Measurements from ENCODE around the gene RFC3. TPM values are rescaled to one million over a fixed set of nuclear protein-coding genes. Genes with fewer than 3 reads are reported as not detected.

RFC3 gene
- total and polyA plus RNA-seq, 10 donors = 3.6 to 25.7 (median 9.9) TPM

DNA sequence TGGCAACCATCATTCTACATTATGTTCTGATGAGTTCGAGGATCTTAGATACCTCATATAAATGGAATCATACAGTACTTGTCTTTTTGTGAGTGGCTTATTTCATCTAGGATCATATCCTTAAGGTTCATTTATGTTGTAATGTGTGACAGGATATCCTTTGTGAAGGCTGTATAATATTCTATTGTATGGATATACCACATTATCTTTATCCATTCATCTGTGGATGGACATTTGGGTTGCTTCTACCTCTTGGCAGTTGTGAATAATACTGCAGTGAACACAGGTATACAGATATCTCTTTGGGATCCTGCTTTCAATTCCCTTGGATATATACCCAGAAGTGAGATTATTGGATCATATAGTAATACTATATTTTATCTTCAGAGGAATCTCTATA is 33.2 kb upstream of the RFC3 start:
- no peaks in the 10 kb centered on the region for H3K36me3 ChIP-seq
- peaks cover 0 to 6% (median 0%) of the 10 kb centered on the region in 8 donors for H3K9me3 ChIP-seq
- H3K27ac ChIP-seq = no peak overlapping the region
- DNase-seq = no peak
- H3K27me3 ChIP-seq (replicated peaks in 1 of 7) = no peaks in the 10 kb centered on the region
- H3K4me1 ChIP-seq = peaks cover 0 to 13% (median 3%) of the 10 kb centered on the region in 6 donors
- intact Hi-C loops (cut with DNase I; ENCODE audit: low total_unique reads) = no loop called here
- 96 to 100% (median 97%) methylated on average over 1 of the region's 1 CpG for WGBS, 5 donors
- no peak for TF ChIP-seq POLR2A (IDR thresholded peaks at IDR 0.05)
- no peak for TF ChIP-seq POLR2AphosphoS5 (IDR thresholded peaks at IDR 0.05)
- TF ChIP-seq, protein P1, sequence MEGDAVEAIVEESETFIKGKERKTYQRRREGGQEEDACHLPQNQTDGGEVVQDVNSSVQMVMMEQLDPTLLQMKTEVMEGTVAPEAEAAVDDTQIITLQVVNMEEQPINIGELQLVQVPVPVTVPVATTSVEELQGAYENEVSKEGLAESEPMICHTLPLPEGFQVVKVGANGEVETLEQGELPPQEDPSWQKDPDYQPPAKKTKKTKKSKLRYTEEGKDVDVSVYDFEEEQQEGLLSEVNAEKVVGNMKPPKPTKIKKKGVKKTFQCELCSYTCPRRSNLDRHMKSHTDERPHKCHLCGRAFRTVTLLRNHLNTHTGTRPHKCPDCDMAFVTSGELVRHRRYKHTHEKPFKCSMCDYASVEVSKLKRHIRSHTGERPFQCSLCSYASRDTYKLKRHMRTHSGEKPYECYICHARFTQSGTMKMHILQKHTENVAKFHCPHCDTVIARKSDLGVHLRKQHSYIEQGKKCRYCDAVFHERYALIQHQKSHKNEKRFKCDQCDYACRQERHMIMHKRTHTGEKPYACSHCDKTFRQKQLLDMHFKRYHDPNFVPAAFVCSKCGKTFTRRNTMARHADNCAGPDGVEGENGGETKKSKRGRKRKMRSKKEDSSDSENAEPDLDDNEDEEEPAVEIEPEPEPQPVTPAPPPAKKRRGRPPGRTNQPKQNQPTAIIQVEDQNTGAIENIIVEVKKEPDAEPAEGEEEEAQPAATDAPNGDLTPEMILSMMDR (IDR thresholded peaks at IDR 0.05 in 8 of 11, conservative IDR thresholded peaks at IDR 0.05 in 3 of 11) = no peak
- H3K4me3 ChIP-seq = no peak overlapping the region

- no peak overlapping the region for H3K27ac ChIP-seq
- no peak overlapping the region for H3K4me3 ChIP-seq
- H3K27me3 ChIP-seq (replicated peaks in 1 of 7) = no peaks in the 10 kb centered on the region
- DNase-seq = no peak
- TF ChIP-seq, protein P1 (IDR thresholded peaks at IDR 0.05 in 8 of 11, conservative IDR thresholded peaks at IDR 0.05 in 3 of 11) = no peak
- TF ChIP-seq POLR2AphosphoS5 (IDR thresholded peaks at IDR 0.05) = no peak
- no peak for TF ChIP-seq POLR2A (IDR thresholded peaks at IDR 0.05)
- peaks cover 0 to 6% (median 0%) of the 10 kb centered on the region in 8 donors for H3K9me3 ChIP-seq
- no peaks in the 10 kb centered on the region for H3K36me3 ChIP-seq
- intact Hi-C loops (cut with DNase I; ENCODE audit: low total_unique reads) = no loop called here
- peaks cover 0 to 13% (median 3%) of the 10 kb centered on the region in 6 donors for H3K4me1 ChIP-seq
- WGBS, 5 donors = 88 to 100% (median 93%) methylated on average over 1 of the region's 1 CpG
Observed at GRCh38 chr13:33785384-33785783, 32.6 kb upstream of the RFC3 start.

DNA sequence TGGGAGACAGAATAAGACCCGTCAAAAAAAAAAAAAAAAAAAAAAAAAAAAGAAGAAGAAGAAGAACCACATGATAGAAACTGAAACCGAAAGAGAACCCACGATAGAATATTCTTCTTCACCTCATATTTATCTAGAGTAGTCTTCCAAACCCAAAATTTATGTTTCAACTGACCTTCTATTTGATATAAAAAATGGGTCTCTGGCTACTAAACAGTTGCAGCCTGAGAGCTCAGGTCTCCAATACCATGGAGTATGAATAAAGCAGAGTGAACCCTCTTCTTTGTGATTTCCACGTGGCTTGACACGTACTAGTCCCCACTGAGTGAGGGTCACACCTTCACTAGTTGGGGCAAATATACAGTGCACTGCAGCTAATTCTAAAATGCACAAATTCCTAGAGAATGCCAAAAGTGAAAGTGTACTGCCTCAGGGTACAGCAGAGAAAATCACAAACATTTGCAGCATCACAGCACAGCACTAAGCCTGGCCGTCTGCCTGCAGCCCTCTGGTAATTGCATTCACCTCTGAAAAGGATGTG is 30.8 kb upstream of the RFC3 start:
- H3K36me3 ChIP-seq = no peaks in the 10 kb centered on the region
- intact Hi-C loops (cut with DNase I; ENCODE audit: low total_unique reads) = no loop called here
- DNase-seq = no peak
- 12 to 23% (median 18%) methylated on average over 6 of the region's 6 CpGs for WGBS, 5 donors
- H3K4me3 ChIP-seq = peak overlapping the region in 7 of 8 donors; percentile 7 to 69 (median 29)
- no peaks in the 10 kb centered on the region for H3K27me3 ChIP-seq (replicated peaks in 1 of 7)
- H3K4me1 ChIP-seq = peaks cover 0 to 13% (median 3%) of the 10 kb centered on the region in 6 donors
- peak overlapping the region in 4 of 8 donors; percentile 34 to 68 (median 50) for H3K27ac ChIP-seq
- H3K9me3 ChIP-seq = peaks cover 0 to 1% (median 0%) of the 10 kb centered on the region in 8 donors
- TF ChIP-seq POLR2A (IDR thresholded peaks at IDR 0.05) (no peak), POLR2AphosphoS5 (IDR thresholded peaks at IDR 0.05) (no peak)
- TF ChIP-seq, protein P1 (IDR thresholded peaks at IDR 0.05 in 8 of 11, conservative IDR thresholded peaks at IDR 0.05 in 3 of 11) = no peak

GRCh38 chr13:33789066-33789606 is 28.8 kb upstream of the RFC3 start:
- no peak for TF ChIP-seq POLR2A (IDR thresholded peaks at IDR 0.05)
- Histone ChIP-seq H3K36me3 (no peaks in the 10 kb centered on the region), H3K4me3 (no peak overlapping the region), H3K9me3 (peaks cover 0 to 8% (median 0%) of the 10 kb centered on the region in 8 donors), H3K27ac (no peak overlapping the region), H3K4me1 (peaks cover 0 to 13% (median 3%) of the 10 kb centered on the region in 6 donors), H3K27me3 (replicated peaks in 1 of 7) (no peaks in the 10 kb centered on the region)
- DNase-seq = no peak
- intact Hi-C loops (cut with DNase I; ENCODE audit: low total_unique reads) = no loop called here
- 82 to 97% (median 89%) methylated on average over 1 of the region's 1 CpG for WGBS, 5 donors
